SK-N-SH (cell line): ENCODE data around the gene APLP1.

Experiments used
- CTCF ChIP-seq: fragments of 200-600 bp; sonication (generic); IDR thresholded peaks from 2 replicates; pipeline ENCODE4 v1.6.1; 2017; ENCODE audit warnings: antibody characterized with exemption, mild to moderate bottlenecking, moderate library complexity
- POLR2AphosphoS5 ChIP-seq: IDR thresholded peaks from 2 replicates; pipeline ENCODE4 v1.6.1; 2012; ENCODE audit warnings: low read depth, low read length
- RAD21 ChIP-seq: IDR thresholded peaks from 2 replicates; pipeline ENCODE4 v1.6.1; 2012; ENCODE audit warnings: mild to moderate bottlenecking, low read length
- RCOR1 ChIP-seq: fragments of 150-350 bp; IDR thresholded peaks from 2 replicates; pipeline ENCODE4 v1.6.1; 2017; ENCODE audit warnings: antibody characterized with exemption, low read length
- TEAD4 ChIP-seq: IDR thresholded peaks from 2 replicates; pipeline ENCODE4 v1.4.0; 2012; ENCODE audit warnings: mild to moderate bottlenecking, borderline replicate concordance; ENCODE audit not compliant: insufficient read depth
- TF ChIP-seq, protein P1 (sequence below): IDR thresholded peaks from 2 replicates; pipeline ENCODE4; 2012

- TF ChIP-seq POLR2AphosphoS5 (no peak), CTCF (no peak), RCOR1 (no peak), TEAD4 (no peak), RAD21 (no peak)
- TF ChIP-seq, protein P1, sequence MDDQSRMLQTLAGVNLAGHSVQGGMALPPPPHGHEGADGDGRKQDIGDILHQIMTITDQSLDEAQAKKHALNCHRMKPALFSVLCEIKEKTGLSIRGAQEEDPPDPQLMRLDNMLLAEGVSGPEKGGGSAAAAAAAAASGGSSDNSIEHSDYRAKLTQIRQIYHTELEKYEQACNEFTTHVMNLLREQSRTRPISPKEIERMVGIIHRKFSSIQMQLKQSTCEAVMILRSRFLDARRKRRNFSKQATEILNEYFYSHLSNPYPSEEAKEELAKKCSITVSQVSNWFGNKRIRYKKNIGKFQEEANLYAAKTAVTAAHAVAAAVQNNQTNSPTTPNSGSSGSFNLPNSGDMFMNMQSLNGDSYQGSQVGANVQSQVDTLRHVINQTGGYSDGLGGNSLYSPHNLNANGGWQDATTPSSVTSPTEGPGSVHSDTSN: no peak
These were observed 11.7 kb upstream of the APLP1 start, which contains the start of gene KIRREL2 for GRCh38 chr19:35856546-35857149.
